HG02588 (cell line): Measurements from ENCODE around the gene BABAM2.

Experiments
- ATAC-seq: cut with Tn5 transposase; IDR thresholded peaks from one replicate; pipeline ENCODE4 v1.9.1; 2021; ENCODE audit warnings: mild to moderate bottlenecking, moderate library complexity; ENCODE audit not compliant: unreplicated experiment

Gene BABAM2

DNA sequence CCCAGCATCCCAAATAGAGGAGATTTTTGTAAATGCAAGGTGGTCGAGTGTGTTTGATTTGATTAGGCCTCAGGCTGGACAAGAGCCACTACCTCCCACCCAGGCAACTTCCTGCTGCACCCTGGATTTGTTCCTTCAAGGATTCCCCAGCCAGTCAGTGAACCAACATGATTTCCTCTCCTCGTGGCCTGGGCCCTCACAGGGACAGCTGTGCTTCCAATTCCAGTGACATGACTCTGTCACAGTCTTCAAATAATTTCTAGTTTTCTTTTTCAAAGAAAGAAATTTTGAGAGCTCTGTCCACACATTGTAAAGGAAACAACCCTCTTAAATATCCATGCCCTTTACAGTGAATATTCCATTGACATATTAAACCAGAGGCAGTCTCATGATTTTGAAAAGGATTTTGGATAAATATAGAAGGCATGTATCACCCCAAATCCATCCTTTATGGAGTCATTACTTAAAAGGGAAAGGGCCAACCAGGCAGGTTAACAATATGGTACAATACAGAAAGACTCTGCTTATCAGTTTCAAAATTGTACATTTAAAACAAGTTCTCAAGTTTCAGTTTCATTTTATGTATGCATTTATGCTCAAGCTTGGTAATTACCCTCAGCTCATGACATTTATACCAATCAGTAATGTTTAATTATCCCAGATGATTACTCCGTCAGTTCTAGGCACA lies 380.8 kb downstream of the BABAM2 start:
- no peak for ATAC-seq

DNA sequence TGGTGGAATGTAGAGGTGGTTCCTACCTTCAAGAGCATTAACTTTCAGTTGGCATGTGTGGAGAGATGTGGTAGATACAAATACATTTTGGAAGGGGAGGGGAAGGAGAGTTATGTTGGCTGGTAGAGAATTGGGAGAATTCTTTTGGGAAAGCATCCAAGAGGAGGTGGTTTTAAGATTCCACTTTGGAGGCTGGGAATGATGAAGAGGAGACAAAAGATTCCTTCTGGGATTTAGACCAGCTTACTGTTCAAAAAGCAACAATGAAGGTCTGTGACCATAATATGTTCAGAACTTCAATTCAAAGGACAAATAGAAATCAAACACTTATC lies 381.4 kb downstream of the BABAM2 start:
- ATAC-seq: no peak

GRCh38 chr2:28273751-28274150 lies 383.2 kb downstream of the BABAM2 start:
- ATAC-seq: no peak

- ATAC-seq: no peak
These were observed 384.6 kb downstream of the BABAM2 start for GRCh38 chr2:28274911-28275685.

DNA sequence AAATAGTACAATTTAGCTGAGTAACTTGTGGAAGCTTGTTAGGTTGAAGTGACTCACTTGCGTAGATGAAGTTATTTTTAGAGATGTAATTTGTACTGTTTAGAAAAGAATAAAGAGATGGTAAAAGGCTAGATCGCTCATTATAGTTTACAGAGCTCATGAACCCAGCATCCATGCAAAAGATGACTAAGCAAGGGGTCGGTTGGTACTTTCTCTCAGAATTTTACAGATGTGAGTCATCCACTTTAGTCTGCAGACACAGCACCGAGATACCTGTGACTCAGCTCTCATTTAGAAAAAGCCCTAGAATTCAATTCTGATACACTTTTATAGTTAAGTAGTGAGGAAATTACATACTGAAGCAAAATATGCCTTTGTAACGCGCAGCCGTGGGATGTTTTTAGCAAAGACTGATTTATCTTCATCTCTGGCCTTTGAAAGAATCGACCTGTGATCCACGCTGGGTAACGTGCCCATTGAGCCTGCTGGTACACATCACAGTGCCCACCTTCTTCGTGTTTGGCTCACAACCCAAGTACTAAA lies 385.6 kb downstream of the BABAM2 start:
- no peak for ATAC-seq

GRCh38 chr2:28276807-28277206 lies 386.3 kb downstream of the BABAM2 start:
- no peak for ATAC-seq

DNA sequence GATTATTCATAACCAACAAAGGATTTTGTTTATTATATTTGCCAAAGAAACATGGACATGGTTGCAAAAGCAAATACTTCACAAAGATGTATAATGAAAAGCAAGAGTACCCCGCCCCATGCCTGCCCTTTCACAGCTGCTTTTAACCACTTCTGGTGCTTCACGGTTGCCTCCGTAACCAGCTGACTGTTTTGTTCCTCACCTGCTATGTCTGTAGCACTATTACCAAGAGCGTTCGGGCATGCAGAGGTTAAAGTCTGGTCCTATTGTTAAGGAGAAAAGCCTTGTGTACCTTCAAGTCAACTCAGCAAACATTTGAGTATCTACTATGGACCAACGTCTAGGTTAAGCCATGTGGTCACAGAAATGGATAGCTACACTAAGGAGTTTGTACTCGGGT lies 386.9 kb downstream of the BABAM2 start:
- no peak for ATAC-seq

DNA sequence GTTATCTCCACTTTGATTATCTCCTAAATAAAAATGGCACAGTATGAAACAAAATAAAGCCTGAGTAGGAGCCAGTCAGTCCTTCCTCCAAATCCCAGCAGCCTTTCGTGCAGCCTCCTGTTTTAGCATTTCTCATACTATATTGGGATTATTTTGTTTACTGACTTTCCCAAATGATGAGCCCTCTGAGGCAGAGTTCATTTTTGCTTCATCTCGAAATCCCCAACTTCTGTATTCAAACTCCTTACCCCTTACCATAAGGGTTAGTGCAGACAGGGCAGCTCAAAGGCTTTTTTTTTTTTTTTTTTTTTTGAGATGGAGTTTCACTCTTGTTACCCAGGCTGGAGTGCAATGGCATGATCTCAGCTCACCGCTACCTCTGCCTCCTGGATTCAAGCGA lies 388.8 kb downstream of the BABAM2 start:
- ATAC-seq: no peak

DNA sequence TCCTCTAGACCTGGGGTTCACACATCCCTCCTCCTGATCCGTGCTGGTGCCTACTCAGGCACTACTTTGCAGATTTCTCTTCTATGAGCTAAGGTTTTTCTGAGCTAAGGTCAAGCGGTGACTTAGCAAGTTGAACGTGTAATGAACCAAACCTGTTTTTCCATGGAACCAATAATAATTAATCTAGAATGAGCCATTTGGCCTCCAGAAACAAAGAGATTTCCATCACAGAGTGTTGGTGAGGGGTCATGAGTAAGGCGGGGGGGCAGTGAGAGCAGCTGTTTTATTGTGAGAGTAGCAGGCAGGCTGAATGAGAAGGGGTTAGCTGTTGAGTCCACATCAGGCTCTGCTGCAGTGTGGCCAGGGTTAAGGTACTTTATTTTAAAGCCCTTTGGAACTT lies 390.1 kb downstream of the BABAM2 start:
- no peak for ATAC-seq

DNA sequence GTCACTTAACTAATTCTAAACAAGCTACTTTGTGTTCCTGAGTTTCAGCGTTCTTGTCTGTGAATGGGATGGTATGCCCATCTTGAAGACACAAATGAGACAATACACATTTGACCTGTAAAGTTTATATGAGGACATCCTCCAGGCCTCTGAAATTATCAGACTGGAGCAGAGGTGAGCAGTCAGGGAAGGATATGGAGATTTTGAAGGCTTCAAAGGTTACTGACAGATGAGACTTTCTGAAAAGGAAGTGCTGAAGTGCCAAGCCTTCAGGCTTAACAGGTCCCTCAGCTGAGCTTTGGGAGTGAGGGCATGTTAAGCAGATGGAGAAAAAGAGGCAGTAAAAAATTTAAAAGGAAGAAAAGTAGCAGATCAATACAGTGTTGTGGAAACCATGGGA lies 391.2 kb downstream of the BABAM2 start:
- no peak for ATAC-seq

DNA sequence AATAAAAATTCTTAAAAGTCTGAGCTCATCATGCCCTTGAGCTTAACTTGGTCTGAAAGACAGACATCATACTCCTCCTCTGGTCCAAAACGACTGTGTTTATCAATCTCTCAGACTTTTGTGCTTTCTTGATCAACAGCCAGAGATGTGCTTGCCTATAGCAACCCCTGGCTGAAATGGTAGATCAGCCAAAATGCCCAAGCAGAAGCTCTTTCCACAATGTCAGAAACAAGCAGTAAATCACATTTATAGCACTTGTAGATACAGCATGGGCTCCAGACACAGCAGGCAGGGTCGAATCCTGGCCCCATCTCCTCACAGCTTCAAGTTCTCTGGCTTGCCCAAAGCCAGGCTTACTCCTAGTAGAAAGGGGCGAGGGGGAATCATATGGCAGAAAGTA lies 391.7 kb downstream of the BABAM2 start:
- ATAC-seq: no peak

- ATAC-seq: no peak
These were observed 392.5 kb downstream of the BABAM2 start for GRCh38 chr2:28282861-28283646.

- no peak for ATAC-seq
These were observed 393.3 kb downstream of the BABAM2 start for GRCh38 chr2:28283861-28284260.

DNA sequence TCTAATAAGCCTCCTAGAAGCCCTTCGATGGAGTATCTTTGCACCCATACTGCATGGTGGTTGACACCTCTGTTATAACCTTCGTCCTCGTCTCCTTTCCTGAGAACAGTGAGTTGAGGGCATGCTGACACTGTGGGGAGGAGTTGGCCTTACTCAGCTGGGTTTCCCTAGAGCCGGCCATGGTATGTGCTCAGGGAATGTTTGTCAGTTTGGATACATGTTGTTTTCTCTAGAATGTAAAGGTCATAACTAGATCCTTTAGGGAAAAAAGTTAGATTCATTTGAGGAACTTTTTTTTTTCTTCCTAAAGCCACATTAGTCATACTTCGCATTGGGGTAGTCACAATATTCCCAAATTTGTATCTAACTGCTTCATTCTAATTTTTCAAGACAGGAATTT lies 396.1 kb downstream of the BABAM2 start:
- no peak for ATAC-seq

DNA sequence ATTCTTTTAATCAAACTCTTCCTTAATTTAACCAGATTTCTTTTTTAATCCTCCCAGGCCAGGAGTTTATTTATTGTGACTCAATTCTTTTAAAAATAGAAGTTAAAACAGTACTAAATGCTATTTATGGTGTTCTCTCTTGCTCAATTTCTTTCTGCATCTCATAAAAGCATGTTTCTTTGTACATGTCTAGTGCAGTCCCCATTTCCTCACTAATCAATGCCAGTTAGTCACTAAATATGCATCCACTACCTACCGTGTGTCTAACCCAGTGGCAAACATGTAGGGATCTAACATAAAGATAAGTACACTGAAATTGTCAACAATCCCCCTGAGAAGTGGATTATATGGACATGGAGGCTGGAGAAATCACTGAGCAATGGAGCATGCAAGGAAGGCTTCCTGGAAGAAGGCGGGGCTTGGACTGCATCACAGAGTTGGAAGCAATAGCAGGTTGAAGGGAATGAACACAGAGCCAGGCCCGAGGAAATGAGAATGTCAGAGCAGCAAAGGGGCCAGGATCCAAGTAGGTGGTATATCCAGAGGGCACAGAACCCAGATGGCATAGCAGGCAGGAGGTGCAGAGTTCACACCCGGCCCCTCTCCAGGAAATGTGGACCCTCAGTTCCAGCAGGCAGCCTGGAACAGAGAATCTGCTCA lies 396.9 kb downstream of the BABAM2 start:
- ATAC-seq: no peak

DNA sequence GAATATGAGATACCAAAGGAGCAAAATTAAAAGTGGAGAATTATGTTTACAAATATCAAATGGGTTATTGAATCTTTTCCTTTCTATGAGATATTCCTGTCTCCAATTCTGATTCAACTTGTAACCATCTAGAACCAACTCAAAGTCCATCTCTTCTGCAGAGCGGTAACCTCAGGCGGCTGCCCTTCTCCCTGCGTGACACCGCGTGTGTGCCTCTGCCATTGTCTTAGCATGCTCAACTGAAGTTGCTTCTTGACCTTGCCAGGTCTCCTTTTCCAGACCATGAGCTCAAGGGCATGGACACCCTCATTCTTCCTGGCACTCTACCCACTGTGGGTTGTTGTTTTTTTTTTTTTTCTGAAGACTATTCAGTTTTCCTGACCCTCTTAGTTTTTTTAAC lies 398.1 kb downstream of the BABAM2 start:
- ATAC-seq: no peak

DNA sequence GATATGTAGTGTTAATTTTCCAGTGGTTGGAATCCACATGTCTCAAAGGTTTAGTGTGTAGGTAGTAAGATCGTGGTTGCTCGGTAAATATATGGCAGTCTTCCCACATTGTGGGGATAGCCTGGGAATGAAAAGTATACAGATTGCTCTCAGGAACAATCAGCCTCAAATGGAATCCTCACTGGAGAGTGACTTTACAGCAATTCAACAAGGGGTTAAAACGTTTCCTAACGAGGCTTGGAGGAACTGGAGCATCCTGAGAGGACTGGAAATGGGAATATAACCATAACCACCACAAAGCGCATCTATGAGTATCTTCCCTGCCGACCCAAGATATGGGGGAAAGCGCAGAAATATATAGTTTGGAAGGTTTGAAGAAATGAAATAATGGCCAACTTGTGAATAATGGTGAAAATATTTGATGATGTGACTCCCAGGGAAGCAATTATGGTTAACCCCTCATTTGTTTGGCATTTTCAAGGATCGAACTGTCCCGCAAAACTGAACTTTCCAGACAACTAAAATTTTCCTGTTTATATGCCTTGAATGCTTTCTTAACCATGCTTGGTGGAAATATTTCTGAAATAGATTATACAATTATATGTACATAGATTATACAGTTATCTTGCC lies 401.4 kb downstream of the BABAM2 start:
- no peak for ATAC-seq

DNA sequence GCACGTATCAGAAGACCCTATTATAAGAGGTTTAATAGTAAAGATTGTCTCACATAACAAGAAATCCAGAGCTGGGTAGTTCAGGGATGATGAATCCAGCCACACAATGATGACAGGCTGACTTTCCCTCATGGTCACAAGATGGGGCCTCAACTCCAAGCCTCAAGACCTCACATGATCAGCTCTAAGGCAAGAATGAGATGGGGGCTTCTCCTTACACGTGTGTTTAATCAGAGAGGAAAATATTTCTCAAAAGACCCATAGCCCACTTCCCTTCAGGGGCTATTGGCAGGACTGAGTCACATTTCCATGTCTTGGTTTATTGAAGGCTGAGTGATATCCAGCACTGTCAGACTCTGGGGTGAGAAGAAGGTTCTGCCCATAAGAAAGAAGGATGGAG lies 402.0 kb downstream of the BABAM2 start:
- ATAC-seq: no peak

DNA sequence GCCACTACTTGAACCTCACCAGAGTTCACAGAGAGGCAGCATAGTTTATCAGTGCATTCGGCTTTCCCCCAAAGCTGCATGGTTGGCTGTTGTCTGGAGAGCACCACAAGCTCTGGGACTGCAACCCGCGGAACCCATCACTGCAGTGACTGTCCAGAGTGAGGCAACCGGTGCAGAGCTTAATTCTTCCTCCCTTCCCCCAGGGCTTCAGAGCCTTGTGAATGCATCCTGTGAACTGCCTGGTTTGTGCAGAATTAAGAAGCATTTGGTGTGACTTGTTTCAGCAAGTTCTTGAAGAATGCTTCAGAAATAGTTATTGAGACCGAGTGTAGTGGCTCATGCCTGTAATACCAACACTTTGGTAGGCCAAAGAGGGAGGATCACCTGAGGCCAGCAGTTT lies 402.9 kb downstream of the BABAM2 start:
- no peak for ATAC-seq

GRCh38 chr2:28294451-28294850 lies 403.9 kb downstream of the BABAM2 start:
- no peak for ATAC-seq

- ATAC-seq: no peak
These were observed 405.7 kb downstream of the BABAM2 start for GRCh38 chr2:28296243-28296642.
